Vagina (tissue), 2 donors: ENCODE results near the gene CPA4. TPM values are rescaled to one million over a fixed set of nuclear protein-coding genes. Genes with fewer than 3 reads are reported as not detected.

Experiments used
- DNase-seq, 2 donors: peaks; one replicate each; pipeline ENCODE4 v3.0.0-alpha.2; 2017; ENCODE audit errors: extremely low spot score in 2 of 2
- H3K27ac ChIP-seq: fragments of 200-600 bp; sonication (generic); one replicate; pipeline ENCODE4 v1.5.1; 2019
- H3K27me3 ChIP-seq: fragments of 200-600 bp; sonication (generic); one replicate; pipeline ENCODE4 v1.5.1; 2019
- H3K36me3 ChIP-seq, 2 donors: fragments of 200-600 bp; sonication (generic); one replicate each; pipeline ENCODE4 v1.5.1; 2017 to 2019
- H3K4me1 ChIP-seq: fragments of 200-600 bp; sonication (generic); one replicate; pipeline ENCODE4 v1.5.1; 2019
- H3K4me3 ChIP-seq, 2 donors: fragments of 200-600 bp; sonication (generic); 1 replicate in 1 of 2; 2 replicates in 1 of 2; pipeline ENCODE4 v1.5.1; 2016 to 2019
- H3K9me3 ChIP-seq: fragments of 200-600 bp; sonication (generic); one replicate; pipeline ENCODE4 v1.5.1; 2019
- POLR2A ChIP-seq, 2 donors: fragments of 450-650 bp; IDR thresholded peaks; one replicate each; pipeline ENCODE4 v1.6.1; 2017; ENCODE audit warnings: antibody characterized with exemption in 2 of 2, mild to moderate bottlenecking in 2 of 2, moderate library complexity in 2 of 2
- POLR2AphosphoS5 ChIP-seq, 2 donors: sonication (generic); formaldehyde crosslinking; IDR thresholded peaks; one replicate each; pipeline ENCODE4 v1.9.0; 2017; ENCODE audit warnings: antibody characterized with exemption in 2 of 2, mild to moderate bottlenecking in 2 of 2, low read depth in 1 of 2; ENCODE audit not compliant: insufficient read depth in 1 of 2
- intact Hi-C: fragments of 100-400 bp; cut with DNase I; formaldehyde crosslinking; loops from one replicate; pipeline ENCODE4 v1.15.1; 2023
- total RNA-seq: library from RNA; depleted of rRNA; stranded (reverse); fragments of >200 nt; gene quantifications from one replicate; pipeline ENCODE4 v1.2.3, GENCODE V29; 2016
- TF ChIP-seq, protein P1 (sequence below), 3 experiments: fragments of 450-650 bp in 2 of 3; fragments of 200-600 bp in 1 of 3; sonication (generic) in 1 of 3; IDR thresholded peaks; one replicate each; pipeline ENCODE4 v1.5.1; 2017 to 2019; ENCODE audit warnings: antibody characterized with exemption in 3 of 3, mild to moderate bottlenecking in 2 of 3, moderate library complexity in 2 of 3

CPA4 gene
- total RNA-seq, 1 donor from 2014 or later = 8.8 TPM

DNA sequence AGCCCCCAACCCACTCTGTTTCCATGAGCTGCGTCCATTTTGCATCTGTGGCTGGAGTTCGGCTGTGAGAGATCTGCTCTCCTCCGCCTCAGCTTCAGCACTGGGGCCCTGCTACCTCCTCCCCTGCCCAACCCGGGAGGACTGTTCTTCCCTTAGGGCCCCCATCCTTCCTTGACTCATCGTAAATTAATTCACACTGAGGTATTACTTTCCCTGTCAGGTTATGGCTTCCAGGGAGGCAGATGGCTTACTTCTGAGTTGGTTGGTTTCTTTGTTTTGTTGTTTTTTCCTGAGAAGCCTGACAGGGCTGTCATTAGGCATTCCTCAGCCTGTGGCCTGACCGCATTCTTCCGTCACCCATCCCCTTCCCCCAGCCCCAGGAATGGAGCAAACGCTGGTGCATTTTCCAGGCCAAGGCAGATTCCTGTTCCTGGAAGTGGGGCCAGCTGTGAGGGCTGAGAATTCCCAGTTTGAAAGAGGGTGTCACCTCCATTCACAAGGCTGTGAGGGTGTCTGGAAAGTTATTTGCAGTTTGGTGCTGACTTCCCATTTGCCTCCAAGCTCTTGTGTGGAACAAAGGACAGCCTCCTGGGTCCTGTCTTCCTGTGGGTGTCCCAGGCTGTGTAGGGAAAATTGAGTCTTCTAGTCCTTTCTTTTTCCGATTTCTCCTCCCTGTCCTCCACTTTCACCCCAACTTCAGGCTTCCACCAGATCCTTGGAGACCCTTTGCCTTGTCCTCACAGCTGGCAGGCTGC, 63.3 kb downstream of the CPA4 start:
- Histone ChIP-seq H3K27me3 (no peaks in the 10 kb centered on the region), H3K4me3 (no peak overlapping the region), H3K4me1 (peaks cover 43% of the 10 kb centered on the region), H3K9me3 (no peaks in the 10 kb centered on the region), H3K36me3 (no peaks in the 10 kb centered on the region), H3K27ac (peak overlapping the region; percentile 79)
- TF ChIP-seq, protein P1, sequence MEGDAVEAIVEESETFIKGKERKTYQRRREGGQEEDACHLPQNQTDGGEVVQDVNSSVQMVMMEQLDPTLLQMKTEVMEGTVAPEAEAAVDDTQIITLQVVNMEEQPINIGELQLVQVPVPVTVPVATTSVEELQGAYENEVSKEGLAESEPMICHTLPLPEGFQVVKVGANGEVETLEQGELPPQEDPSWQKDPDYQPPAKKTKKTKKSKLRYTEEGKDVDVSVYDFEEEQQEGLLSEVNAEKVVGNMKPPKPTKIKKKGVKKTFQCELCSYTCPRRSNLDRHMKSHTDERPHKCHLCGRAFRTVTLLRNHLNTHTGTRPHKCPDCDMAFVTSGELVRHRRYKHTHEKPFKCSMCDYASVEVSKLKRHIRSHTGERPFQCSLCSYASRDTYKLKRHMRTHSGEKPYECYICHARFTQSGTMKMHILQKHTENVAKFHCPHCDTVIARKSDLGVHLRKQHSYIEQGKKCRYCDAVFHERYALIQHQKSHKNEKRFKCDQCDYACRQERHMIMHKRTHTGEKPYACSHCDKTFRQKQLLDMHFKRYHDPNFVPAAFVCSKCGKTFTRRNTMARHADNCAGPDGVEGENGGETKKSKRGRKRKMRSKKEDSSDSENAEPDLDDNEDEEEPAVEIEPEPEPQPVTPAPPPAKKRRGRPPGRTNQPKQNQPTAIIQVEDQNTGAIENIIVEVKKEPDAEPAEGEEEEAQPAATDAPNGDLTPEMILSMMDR (IDR thresholded peaks at IDR 0.05) = no peak
- TF ChIP-seq POLR2AphosphoS5 (IDR thresholded peaks at IDR 0.05; ENCODE audit: insufficient read depth in 1 of 2, low read depth in 1 of 2) = peak; percentile 34 to 39
- DNase-seq = no peak
- intact Hi-C loops = no loop called here

DNA sequence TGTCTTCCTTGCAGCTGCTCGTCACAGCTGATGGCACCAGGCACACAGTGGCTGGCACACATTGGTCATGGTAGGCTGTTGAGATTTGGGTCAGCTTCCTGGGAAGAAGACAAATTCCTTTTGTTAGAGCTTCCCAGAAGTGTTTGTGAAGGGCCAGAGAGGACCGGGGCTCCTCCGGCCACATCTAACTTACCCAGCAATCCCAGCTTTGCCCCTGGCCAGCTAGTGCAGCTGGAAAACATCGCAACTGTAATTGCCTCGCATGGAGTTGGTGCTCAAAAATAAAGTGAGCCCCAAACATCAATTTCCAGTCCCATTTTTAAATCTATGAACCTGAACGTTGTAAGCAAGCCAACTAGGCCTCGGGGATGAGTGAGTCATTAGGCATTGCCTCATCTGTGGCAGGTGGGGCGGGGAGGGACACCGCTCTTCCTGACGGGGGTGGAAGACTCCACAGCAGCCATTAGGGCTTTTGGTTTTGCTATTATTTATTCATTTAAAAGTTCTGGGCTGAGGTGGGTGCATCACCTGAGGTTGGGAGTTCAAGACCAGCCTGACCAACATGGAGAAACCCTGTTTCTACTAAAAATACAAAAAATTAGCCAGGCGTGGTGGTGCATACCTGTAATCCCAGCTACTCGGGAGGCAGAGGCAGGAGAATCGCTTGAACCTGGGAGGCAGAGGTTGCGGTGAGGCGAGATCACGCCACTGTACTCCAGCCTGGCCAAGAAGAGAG, 64.1 kb downstream of the CPA4 start:
- no peaks in the 10 kb centered on the region for H3K36me3 ChIP-seq
- H3K27me3 ChIP-seq = no peaks in the 10 kb centered on the region
- H3K4me1 ChIP-seq = peaks cover 37% of the 10 kb centered on the region
- TF ChIP-seq, protein P1 (IDR thresholded peaks at IDR 0.05) = no peak
- peak in 1 of 2 donors; percentile 69 for TF ChIP-seq POLR2AphosphoS5 (IDR thresholded peaks at IDR 0.05; ENCODE audit: insufficient read depth in 1 of 2, low read depth in 1 of 2)
- DNase-seq = no peak
- intact Hi-C loops = no loop called here
- no peaks in the 10 kb centered on the region for H3K9me3 ChIP-seq
- H3K27ac ChIP-seq = peak overlapping the region; percentile 79
- H3K4me3 ChIP-seq = no peak overlapping the region

GRCh38 chr7:130358471-130358870, 65.5 kb downstream of the CPA4 start:
- no peak for DNase-seq
- intact Hi-C loops = no loop called here
- Histone ChIP-seq H3K36me3 (no peaks in the 10 kb centered on the region), H3K27ac (no peak overlapping the region), H3K4me3 (no peak overlapping the region), H3K4me1 (peaks cover 23% of the 10 kb centered on the region), H3K9me3 (no peaks in the 10 kb centered on the region), H3K27me3 (no peaks in the 10 kb centered on the region)
- TF ChIP-seq POLR2A (IDR thresholded peaks at IDR 0.05) = no peak
- TF ChIP-seq, protein P1 (IDR thresholded peaks at IDR 0.05) = no peak
- TF ChIP-seq POLR2AphosphoS5 (IDR thresholded peaks at IDR 0.05; ENCODE audit: insufficient read depth in 1 of 2, low read depth in 1 of 2) = no peak

- no peak overlapping the region for H3K27ac ChIP-seq
- peaks cover 27% of the 10 kb centered on the region for H3K4me1 ChIP-seq
Observed at GRCh38 chr7:130359276-130359857, 66.4 kb downstream of the CPA4 start.

More at GRCh38 chr7:130359276-130359857, 66.4 kb downstream of the CPA4 start:
- no peak for DNase-seq
- intact Hi-C loops = no loop called here
- Histone ChIP-seq H3K4me3 (no peak overlapping the region), H3K36me3 (no peaks in the 10 kb centered on the region), H3K27me3 (no peaks in the 10 kb centered on the region), H3K9me3 (no peaks in the 10 kb centered on the region)
- no peak for TF ChIP-seq POLR2AphosphoS5 (IDR thresholded peaks at IDR 0.05; ENCODE audit: insufficient read depth in 1 of 2, low read depth in 1 of 2)
- TF ChIP-seq, protein P1 (IDR thresholded peaks at IDR 0.05) = no peak
- no peak for TF ChIP-seq POLR2A (IDR thresholded peaks at IDR 0.05)
